K562 (cell line): ENCODE measurements around the gene TBX6. TPM values are rescaled to one million over a fixed set of nuclear protein-coding genes. Genes with fewer than 3 reads are reported as not detected.
A peak's percentile ranks its signal among the peaks of the same experiment; 100 is the strongest.

Experiments used
- BACH1 ChIP-seq: fragments of 200-800 bp; sonication (Bioruptor generic); IDR thresholded peaks from 2 replicates; pipeline ENCODE4 v1.6.1; 2016; ENCODE audit warnings: missing genetic modification characterization, missing compliant biosample characterization
- CAMTA2 ChIP-seq: fragments of 250-450 bp; sonication (Bioruptor Pico); conservative IDR thresholded peaks from 2 replicates; pipeline ENCODE4 v1.5.1; 2022
- DDX20 ChIP-seq: fragments of 450-650 bp; IDR thresholded peaks from 2 replicates; pipeline ENCODE4 v1.6.1; 2016; ENCODE audit warnings: missing genetic modification characterization, low read depth, mild to moderate bottlenecking, missing compliant biosample characterization, moderate library complexity
- ELF1 ChIP-seq: fragments of 200-800 bp; sonication (Bioruptor generic); IDR thresholded peaks from 2 replicates; pipeline ENCODE4 v1.6.1; 2016; ENCODE audit warnings: missing genetic modification characterization, missing compliant biosample characterization
- HNRNPL ChIP-seq: fragments of 200-400 bp; formaldehyde crosslinking; IDR thresholded peaks from 2 replicates; pipeline ENCODE4 v1.6.1; 2017; ENCODE audit warnings: low read depth, mild to moderate bottlenecking, low read length
- KAT2B ChIP-seq: IDR thresholded peaks from one replicate; pipeline ENCODE4 v1.6.1; 2012; ENCODE audit warnings: low read depth, mild to moderate bottlenecking, control low read depth, inconsistent platforms, low read length, moderate library complexity
- MED1 ChIP-seq: sonication (generic); formaldehyde crosslinking; IDR thresholded peaks from 2 replicates; pipeline ENCODE4 v1.8.1; 2023; ENCODE audit warnings: missing genetic modification reagents, borderline replicate concordance
- MYNN ChIP-seq, 2 experiments: sonication (generic); formaldehyde crosslinking in 1 of 2; IDR thresholded peaks; 2 replicates each; pipeline versions ENCODE4 v1.5.0 to v1.6.1; 2016 to 2020; ENCODE audit warnings: antibody characterized with exemption in 1 of 2, missing genetic modification reagents in 1 of 2
- SMAD3 ChIP-seq: fragments of 450-650 bp; formaldehyde crosslinking; conservative IDR thresholded peaks from 2 replicates; pipeline ENCODE4 v1.4.0; 2020; ENCODE audit warnings: mild to moderate bottlenecking
- SP2 ChIP-seq: IDR thresholded peaks from 2 replicates; pipeline ENCODE4 v1.6.1; 2011; ENCODE audit warnings: mild to moderate bottlenecking, low read depth, low read length, moderate library complexity; ENCODE audit not compliant: poor library complexity, severe bottlenecking; ENCODE audit errors: extremely low read depth
- TCF7 ChIP-seq: sonication (generic); IDR thresholded peaks from 2 replicates; pipeline ENCODE4 v1.6.1; 2016; ENCODE audit warnings: antibody characterized with exemption, borderline replicate concordance
- TSC22D4 ChIP-seq: fragments of 450-650 bp; IDR thresholded peaks from 2 replicates; pipeline ENCODE4 v1.6.1; 2016; ENCODE audit warnings: missing genetic modification characterization, missing biosample characterization, control low read depth
- ZBTB1 ChIP-seq: sonication (generic); formaldehyde crosslinking; IDR thresholded peaks from 2 replicates; pipeline ENCODE4 v1.8.1; 2023; ENCODE audit warnings: missing genetic modification reagents, low read depth, mild to moderate bottlenecking, borderline replicate concordance
- ZKSCAN8 ChIP-seq: fragments of 200-800 bp; sonication (Bioruptor generic); IDR thresholded peaks from 2 replicates; pipeline ENCODE4 v1.6.1; 2016; ENCODE audit warnings: missing genetic modification characterization, missing compliant biosample characterization
- ZNF717 ChIP-seq: fragments of 250-450 bp; sonication (Bioruptor Pico); IDR thresholded peaks from 2 replicates; pipeline ENCODE4 v1.5.0; 2021
- polyA plus RNA-seq, 8 experiments: library from polyadenylated mRNA; depleted of rRNA in 4 of 8; stranded (reverse) in 5 of 8; unstranded in 3 of 8; fragments of >200 nt; fragmentation: Nextera tagmentation in 2 of 8; fragmentation: Illumina TruSeq in 1 of 8; extraction: Ambion mirVana in 2 of 8; extraction: Trizol in 1 of 8; gene quantifications; 2 replicates each; pipeline versions ENCODE4 v1.2.1 to v1.2.3, GENCODE V29; 2011 to 2014; ENCODE audit warnings: inconsistent platforms in 1 of 8, missing spikeins in 1 of 8
- total RNA-seq, 7 experiments: library from RNA; depleted of rRNA in 6 of 7; stranded (reverse); fragments of >200 nt in 6 of 7; fragmentation: Illumina TruSeq in 2 of 7; extraction: Trizol in 2 of 7; gene quantifications; 2 replicates each; pipeline versions ENCODE4 v1.2.1 to v1.2.3, GENCODE V29; 2011 to 2021; ENCODE audit warnings: low replicate concordance in 1 of 7
- TF ChIP-seq, protein P1 (sequence below), 2 experiments: fragments of 450-650 bp in 1 of 2; sonication (generic) in 1 of 2; formaldehyde crosslinking; conservative IDR thresholded peaks; 2 replicates each; pipeline versions ENCODE4 v1.4.0 to v1.8.1; 2020 to 2022; ENCODE audit warnings: mild to moderate bottlenecking in 1 of 2, missing genetic modification reagents in 1 of 2
- TF ChIP-seq, protein P2 (sequence below): fragments of 450-650 bp; IDR thresholded peaks from 2 replicates; pipeline ENCODE4 v1.6.1; 2016; ENCODE audit warnings: low read depth
- TF ChIP-seq, protein P3 (sequence below), 2 experiments: fragments of 250-450 bp in 1 of 2; fragments of 450-650 bp in 1 of 2; sonication (Bioruptor Pico) in 1 of 2; IDR thresholded peaks; 2 replicates each; pipeline versions ENCODE4 v1.6.1 to v1.8.0; 2016 to 2021; ENCODE audit warnings: mild to moderate bottlenecking in 2 of 2, moderate library complexity in 2 of 2, missing compliant biosample characterization in 1 of 2, missing genetic modification characterization in 1 of 2

Gene TBX6
- total and polyA plus RNA-seq, 9 of the 15 experiments (the other 6 are each of a cell fraction or from before 2014, with no cell fraction given), result 0.07 to 0.58 (median 0.11) TPM; not detected in 2

DNA sequence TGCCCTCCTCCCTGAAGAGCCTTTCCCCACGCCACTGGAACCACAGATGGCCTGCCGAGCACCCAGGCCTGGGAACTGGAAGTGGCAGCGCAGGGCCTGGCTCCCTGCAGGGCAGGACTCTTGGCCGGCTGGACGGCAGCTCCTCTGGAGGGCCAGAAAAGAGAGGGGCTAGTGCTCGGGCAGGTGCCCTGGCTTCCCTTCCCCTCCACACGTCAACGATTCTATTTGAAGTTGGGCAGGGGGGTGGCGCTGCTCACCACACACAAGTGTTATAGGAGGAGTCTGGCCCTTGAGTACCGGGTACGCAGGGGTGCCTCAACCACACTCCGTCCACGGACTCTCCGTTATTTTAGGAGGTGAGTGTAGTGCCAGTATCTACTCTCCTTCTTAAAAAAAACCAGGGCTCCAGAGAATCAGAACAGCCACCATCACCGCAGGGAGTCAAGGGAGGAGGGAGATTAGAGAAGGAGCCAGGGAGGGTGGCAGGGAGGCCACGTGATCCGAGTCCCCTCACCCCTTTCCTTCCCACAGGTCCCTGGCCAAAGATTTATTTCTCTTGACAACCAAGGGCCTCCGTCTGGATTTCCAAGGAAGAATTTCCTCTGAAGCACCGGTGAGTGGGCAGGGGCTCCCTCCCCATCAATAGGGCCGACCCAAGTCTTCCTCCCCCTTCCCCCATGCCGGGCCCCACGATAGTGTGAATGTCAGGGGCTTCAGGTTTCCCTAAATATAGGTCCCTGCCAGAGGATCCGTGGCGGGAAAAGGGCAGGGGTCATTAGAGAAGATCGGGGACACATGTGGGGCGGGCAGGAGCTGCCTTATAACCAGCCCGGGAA lies 27.6 kb downstream of the TBX6 start (continued):
- TF ChIP-seq, protein P1, sequence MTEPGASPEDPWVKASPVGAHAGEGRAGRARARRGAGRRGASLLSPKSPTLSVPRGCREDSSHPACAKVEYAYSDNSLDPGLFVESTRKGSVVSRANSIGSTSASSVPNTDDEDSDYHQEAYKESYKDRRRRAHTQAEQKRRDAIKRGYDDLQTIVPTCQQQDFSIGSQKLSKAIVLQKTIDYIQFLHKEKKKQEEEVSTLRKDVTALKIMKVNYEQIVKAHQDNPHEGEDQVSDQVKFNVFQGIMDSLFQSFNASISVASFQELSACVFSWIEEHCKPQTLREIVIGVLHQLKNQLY (CRISPR knock-in tag; conservative IDR thresholded peaks at IDR 0.05), result no peak
- TF ChIP-seq ZKSCAN8 (CRISPR knock-in tag), result no peak
- no peak for TF ChIP-seq HNRNPL
- no peak; the same call in 1 of the 2 replicates for TF ChIP-seq CAMTA2 (CRISPR knock-in tag)
- no peak for TF ChIP-seq TCF7
- no peak for TF ChIP-seq SP2
- no peak; the same call in 1 of the 2 replicates for TF ChIP-seq ELF1 (tag)
- no peak for TF ChIP-seq TSC22D4 (tag)
- TF ChIP-seq MYNN (IDR thresholded peaks at IDR 0.05), result peak; percentile 54; the same call in 1 of the 2 replicates
- TF ChIP-seq MYNN (CRISPR knock-in tag; IDR thresholded peaks at IDR 0.05), result no peak
- no peak for TF ChIP-seq DDX20 (tag)
- no peak for TF ChIP-seq KAT2B
- TF ChIP-seq SMAD3 (CRISPR knock-in tag), result no peak
- TF ChIP-seq, protein P2, sequence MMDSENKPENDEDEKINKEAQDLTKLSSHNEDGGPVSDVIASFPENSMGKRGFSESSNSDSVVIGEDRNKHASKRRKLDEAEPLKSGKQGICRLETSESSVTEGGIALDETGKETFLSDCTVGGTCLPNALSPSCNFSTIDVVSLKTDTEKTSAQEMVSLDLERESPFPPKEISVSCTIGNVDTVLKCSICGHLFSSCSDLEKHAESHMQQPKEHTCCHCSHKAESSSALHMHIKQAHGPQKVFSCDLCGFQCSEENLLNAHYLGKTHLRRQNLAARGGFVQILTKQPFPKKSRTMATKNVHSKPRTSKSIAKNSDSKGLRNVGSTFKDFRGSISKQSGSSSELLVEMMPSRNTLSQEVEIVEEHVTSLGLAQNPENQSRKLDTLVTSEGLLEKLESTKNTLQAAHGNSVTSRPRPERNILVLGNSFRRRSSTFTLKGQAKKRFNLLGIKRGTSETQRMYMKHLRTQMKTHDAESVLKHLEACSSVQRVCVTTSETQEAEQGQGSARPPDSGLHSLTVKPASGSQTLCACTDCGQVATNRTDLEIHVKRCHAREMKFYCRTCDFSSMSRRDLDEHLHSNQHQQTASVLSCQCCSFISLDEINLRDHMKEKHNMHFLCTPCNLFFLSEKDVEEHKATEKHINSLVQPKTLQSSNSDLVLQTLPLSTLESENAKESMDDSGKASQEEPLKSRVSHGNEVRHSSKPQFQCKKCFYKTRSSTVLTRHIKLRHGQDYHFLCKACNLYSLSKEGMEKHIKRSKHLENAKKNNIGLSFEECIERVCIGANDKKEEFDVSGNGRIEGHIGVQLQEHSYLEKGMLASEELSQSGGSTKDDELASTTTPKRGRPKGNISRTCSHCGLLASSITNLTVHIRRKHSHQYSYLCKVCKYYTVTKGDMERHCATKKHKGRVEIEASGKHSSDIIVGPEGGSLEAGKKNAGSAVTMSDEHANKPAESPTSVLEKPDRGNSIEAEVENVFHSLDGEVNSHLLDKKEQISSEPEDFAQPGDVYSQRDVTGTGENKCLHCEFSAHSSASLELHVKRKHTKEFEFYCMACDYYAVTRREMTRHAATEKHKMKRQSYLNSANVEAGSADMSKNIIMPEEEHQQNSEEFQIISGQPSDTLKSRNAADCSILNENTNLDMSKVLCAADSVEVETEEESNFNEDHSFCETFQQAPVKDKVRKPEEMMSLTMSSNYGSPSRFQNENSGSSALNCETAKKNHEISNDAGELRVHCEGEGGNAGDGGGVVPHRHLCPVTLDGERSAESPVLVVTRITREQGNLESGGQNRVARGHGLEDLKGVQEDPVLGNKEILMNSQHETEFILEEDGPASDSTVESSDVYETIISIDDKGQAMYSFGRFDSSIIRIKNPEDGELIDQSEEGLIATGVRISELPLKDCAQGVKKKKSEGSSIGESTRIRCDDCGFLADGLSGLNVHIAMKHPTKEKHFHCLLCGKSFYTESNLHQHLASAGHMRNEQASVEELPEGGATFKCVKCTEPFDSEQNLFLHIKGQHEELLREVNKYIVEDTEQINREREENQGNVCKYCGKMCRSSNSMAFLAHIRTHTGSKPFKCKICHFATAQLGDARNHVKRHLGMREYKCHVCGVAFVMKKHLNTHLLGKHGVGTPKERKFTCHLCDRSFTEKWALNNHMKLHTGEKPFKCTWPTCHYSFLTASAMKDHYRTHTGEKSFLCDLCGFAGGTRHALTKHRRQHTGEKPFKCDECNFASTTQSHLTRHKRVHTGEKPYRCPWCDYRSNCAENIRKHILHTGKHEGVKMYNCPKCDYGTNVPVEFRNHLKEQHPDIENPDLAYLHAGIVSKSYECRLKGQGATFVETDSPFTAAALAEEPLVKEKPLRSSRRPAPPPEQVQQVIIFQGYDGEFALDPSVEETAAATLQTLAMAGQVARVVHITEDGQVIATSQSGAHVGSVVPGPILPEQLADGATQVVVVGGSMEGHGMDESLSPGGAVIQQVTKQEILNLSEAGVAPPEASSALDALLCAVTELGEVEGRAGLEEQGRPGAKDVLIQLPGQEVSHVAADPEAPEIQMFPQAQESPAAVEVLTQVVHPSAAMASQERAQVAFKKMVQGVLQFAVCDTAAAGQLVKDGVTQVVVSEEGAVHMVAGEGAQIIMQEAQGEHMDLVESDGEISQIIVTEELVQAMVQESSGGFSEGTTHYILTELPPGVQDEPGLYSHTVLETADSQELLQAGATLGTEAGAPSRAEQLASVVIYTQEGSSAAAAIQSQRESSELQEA, result no peak
- no peak for TF ChIP-seq ZNF717
- TF ChIP-seq, protein P3, sequence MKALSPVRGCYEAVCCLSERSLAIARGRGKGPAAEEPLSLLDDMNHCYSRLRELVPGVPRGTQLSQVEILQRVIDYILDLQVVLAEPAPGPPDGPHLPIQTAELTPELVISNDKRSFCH (CRISPR knock-in tag; IDR thresholded peaks at IDR 0.05), result no peak
- TF ChIP-seq, protein P3 (tag; IDR thresholded peaks at IDR 0.05), result no peak
- TF ChIP-seq MED1 (CRISPR knock-in tag), result no peak
- no peak for TF ChIP-seq BACH1 (tag)
- no peak for TF ChIP-seq ZBTB1
